BJ (cell line): ENCODE results near the gene SUSD6. TPM values are rescaled to one million over a fixed set of nuclear protein-coding genes. Genes with fewer than 3 reads are reported as not detected.

Experiments used
- CTCF ChIA-PET: fragments of 350-600 bp; formaldehyde crosslinking; extraction: SDS; loops from one replicate; lab custom pipeline; 2021; ENCODE audit warnings: antibody characterized with exemption, inconsistent platforms; lab: Yijun Ruan, JAX
- POLR2A ChIA-PET: fragments of 300-600 bp; sonication (Branson Sonifier 250); formaldehyde crosslinking; extraction: SDS; loops from one replicate; lab custom pipeline; 2021; ENCODE audit warnings: antibody characterized with exemption; lab: Charles Lee
- DNase-seq: peaks from one replicate; pipeline ENCODE4 v3.0.0-alpha.2; 2011; ENCODE audit warnings: low read depth
- H3K27me3 ChIP-seq: 2 replicates; pipeline ENCODE4 v1.6.0; 2011; ENCODE audit warnings: low read length; ENCODE audit not compliant: control insufficient read depth, insufficient read depth
- H3K36me3 ChIP-seq: 2 replicates; pipeline ENCODE4 v1.5.1; 2011; ENCODE audit warnings: low read length; ENCODE audit not compliant: control insufficient read depth, insufficient read depth
- H3K4me3 ChIP-seq: 2 replicates; pipeline ENCODE4 v1.5.1; 2011; ENCODE audit warnings: low read depth, mild to moderate bottlenecking, control low read depth, low read length
- CTCF ChIP-seq: IDR thresholded peaks from 2 replicates; pipeline ENCODE4 v1.5.1; 2011; ENCODE audit warnings: low read depth, mild to moderate bottlenecking, control low read depth, inconsistent platforms, low read length, moderate library complexity; ENCODE audit not compliant: insufficient read depth
- polyA plus RNA-seq: library from polyadenylated mRNA; depleted of rRNA; stranded (reverse); fragments of >200 nt; gene quantifications from 2 replicates; pipeline ENCODE4 v1.2.3, GENCODE V29; 2011

SUSD6 gene
- polyA plus RNA-seq, 1 experiment: 20.3 TPM

- ChIA-PET CTCF (interaction anchor here (1.1 to 2.6 kb wide), 5 partner anchors 13 to 97 kb away, joined by 3 to 11 read pairs (median 3); no protein-coding TSS in a partner anchor), POLR2A (no interaction called here)
- TF ChIP-seq CTCF: no peak
- no peak for DNase-seq
- no peak overlapping the region for H3K4me3 ChIP-seq
- H3K27me3 ChIP-seq: no peaks in the 10 kb centered on the region
- no peaks in the 10 kb centered on the region for H3K36me3 ChIP-seq
These were observed 18.1 kb downstream of the SUSD6 start for GRCh38 chr14:69629225-69630127.

- Histone ChIP-seq H3K27me3 (no peaks in the 10 kb centered on the region), H3K36me3 (no peaks in the 10 kb centered on the region), H3K4me3 (no peak overlapping the region)
- DNase-seq: no peak
- no peak for TF ChIP-seq CTCF
- CTCF ChIA-PET: interaction anchor here (0.7 to 2.6 kb wide), 7 partner anchors 9 to 96 kb away, joined by 3 to 11 read pairs (median 4); no protein-coding TSS in a partner anchor
- POLR2A ChIA-PET: no interaction called here
These were observed 19.0 kb downstream of the SUSD6 start for GRCh38 chr14:69630360-69630759.

- ChIA-PET CTCF (interaction anchor here (0.9 to 2.6 kb wide), 3 partner anchors 7 to 95 kb away, joined by 3 to 11 read pairs (median 4); no protein-coding TSS in a partner anchor), POLR2A (no interaction called here)
- H3K27me3 ChIP-seq: no peaks in the 10 kb centered on the region
- no peaks in the 10 kb centered on the region for H3K36me3 ChIP-seq
- TF ChIP-seq CTCF: no peak
- DNase-seq: no peak
- H3K4me3 ChIP-seq: no peak overlapping the region
These were observed 20.1 kb downstream of the SUSD6 start for GRCh38 chr14:69631509-69631908.

GRCh38 chr14:69632164-69632563, 20.8 kb downstream of the SUSD6 start:
- TF ChIP-seq CTCF: no peak
- Histone ChIP-seq H3K27me3 (no peaks in the 10 kb centered on the region), H3K36me3 (no peaks in the 10 kb centered on the region), H3K4me3 (no peak overlapping the region)
- POLR2A ChIA-PET: no interaction called here
- CTCF ChIA-PET: no interaction called here
- no peak for DNase-seq

- Histone ChIP-seq H3K27me3 (no peaks in the 10 kb centered on the region), H3K36me3 (no peaks in the 10 kb centered on the region), H3K4me3 (no peak overlapping the region)
- no peak for TF ChIP-seq CTCF
- DNase-seq: no peak
- ChIA-PET POLR2A (no interaction called here), CTCF (interaction anchor here (0.6 kb wide), 1 partner anchor 94 kb away, joined by 3 read pairs; no protein-coding TSS in a partner anchor)
These were observed 21.3 kb downstream of the SUSD6 start for GRCh38 chr14:69632593-69633151.
